Tibial artery (tissue), 4 donors: ENCODE data around the gene SAYSD1.

Experiments
- DNase-seq, 2 donors: peaks; one replicate each; pipeline ENCODE4 v3.0.0-alpha.2; 2019
- H3K27ac ChIP-seq, 2 donors: fragments of 200-600 bp; sonication (generic) in 1 of 2; 1 replicate in 1 of 2; 2 replicates in 1 of 2; pipeline ENCODE4 v1.5.1; 2018 to 2019; ENCODE audit warnings: mild to moderate bottlenecking in 1 of 2
- H3K27me3 ChIP-seq, 2 donors: fragments of 200-600 bp; sonication (generic) in 1 of 2; one replicate each; pipeline versions ENCODE4 v1.5.1 to v1.6.0; 2016 to 2019
- H3K36me3 ChIP-seq, 3 donors: fragments of 200-600 bp; sonication (generic) in 2 of 3; one replicate each; pipeline ENCODE4 v1.5.1; 2016 to 2019; ENCODE audit warnings: mild to moderate bottlenecking in 2 of 3
- H3K4me1 ChIP-seq, 4 donors: fragments of 200-600 bp; sonication (generic) in 2 of 4; 1 replicate in 3 of 4; 2 replicates in 1 of 4; pipeline ENCODE4 v1.5.1; 2016 to 2019
- H3K4me3 ChIP-seq, 2 donors: fragments of 200-600 bp; sonication (generic) in 1 of 2; 1 replicate in 1 of 2; 2 replicates in 1 of 2; pipeline ENCODE4 v1.5.1; 2018 to 2019; ENCODE audit warnings: mild to moderate bottlenecking in 2 of 2
- H3K9me3 ChIP-seq, 3 donors: fragments of 200-600 bp; sonication (generic) in 1 of 3; one replicate each; pipeline ENCODE4 v1.5.1; 2016 to 2019
- intact Hi-C: fragments of 100-400 bp; cut with DNase I; formaldehyde crosslinking; loops from one replicate; pipeline ENCODE4 v1.15.0; 2023; ENCODE audit warnings: low total_unique reads
- TF ChIP-seq, protein P1 (sequence below), 2 experiments: fragments of 200-600 bp in 1 of 2; fragments of 450-650 bp in 1 of 2; IDR thresholded peaks; one replicate each; pipeline ENCODE4 v1.5.1; 2017 to 2019; ENCODE audit warnings: antibody characterized with exemption in 2 of 2, mild to moderate bottlenecking in 1 of 2, moderate library complexity in 1 of 2

The SAYSD1 gene

DNA sequence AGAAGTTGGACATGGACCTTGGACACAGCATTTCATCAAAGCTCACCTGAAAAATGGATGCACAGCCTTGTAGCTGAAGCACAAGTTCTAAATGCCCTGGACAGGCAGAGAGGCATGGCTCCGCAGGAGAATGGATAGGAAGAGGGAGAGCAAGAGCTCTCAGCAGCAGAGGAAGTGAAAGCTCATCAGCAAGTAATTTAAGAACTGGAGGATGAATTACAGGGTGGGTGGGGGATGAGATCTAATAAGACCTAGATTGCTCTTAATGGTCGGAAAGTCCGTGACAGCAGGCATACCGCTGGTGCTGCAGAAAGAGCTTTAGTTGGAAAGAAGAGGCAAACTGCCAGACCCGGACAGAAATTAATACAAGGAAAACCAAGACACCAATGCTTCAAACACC is 37.3 kb upstream of the SAYSD1 start:
- intact Hi-C loops: no loop called here
- Histone ChIP-seq H3K27ac (no peak overlapping the region), H3K36me3 (no peaks in the 10 kb centered on the region), H3K27me3 (peaks cover 0 to 18% of the 10 kb centered on the region in 2 donors), H3K9me3 (no peaks in the 10 kb centered on the region), H3K4me1 (no peaks in the 10 kb centered on the region), H3K4me3 (no peak overlapping the region)
- TF ChIP-seq, protein P1, sequence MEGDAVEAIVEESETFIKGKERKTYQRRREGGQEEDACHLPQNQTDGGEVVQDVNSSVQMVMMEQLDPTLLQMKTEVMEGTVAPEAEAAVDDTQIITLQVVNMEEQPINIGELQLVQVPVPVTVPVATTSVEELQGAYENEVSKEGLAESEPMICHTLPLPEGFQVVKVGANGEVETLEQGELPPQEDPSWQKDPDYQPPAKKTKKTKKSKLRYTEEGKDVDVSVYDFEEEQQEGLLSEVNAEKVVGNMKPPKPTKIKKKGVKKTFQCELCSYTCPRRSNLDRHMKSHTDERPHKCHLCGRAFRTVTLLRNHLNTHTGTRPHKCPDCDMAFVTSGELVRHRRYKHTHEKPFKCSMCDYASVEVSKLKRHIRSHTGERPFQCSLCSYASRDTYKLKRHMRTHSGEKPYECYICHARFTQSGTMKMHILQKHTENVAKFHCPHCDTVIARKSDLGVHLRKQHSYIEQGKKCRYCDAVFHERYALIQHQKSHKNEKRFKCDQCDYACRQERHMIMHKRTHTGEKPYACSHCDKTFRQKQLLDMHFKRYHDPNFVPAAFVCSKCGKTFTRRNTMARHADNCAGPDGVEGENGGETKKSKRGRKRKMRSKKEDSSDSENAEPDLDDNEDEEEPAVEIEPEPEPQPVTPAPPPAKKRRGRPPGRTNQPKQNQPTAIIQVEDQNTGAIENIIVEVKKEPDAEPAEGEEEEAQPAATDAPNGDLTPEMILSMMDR (IDR thresholded peaks at IDR 0.05): no peak
- DNase-seq: no peak

DNA sequence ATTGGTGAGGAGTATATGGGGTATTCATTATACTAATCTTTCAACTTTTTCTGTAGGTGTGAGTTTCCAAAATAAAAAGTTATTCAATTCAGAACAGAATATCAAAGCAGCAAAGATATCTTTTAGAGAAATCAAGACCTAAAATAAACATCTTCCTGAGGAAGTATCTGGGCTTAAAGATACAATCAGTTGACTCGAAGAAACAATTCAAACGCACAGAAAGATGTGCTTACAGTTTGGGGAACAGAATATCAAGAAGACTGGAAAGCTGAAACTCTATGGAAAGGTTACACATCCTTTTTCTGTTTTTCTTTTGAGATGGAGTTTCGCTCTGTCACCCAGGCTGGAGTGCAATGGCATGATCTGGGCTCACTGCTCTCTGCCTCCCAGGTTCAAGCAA is 36.2 kb upstream of the SAYSD1 start:
- TF ChIP-seq, protein P1 (IDR thresholded peaks at IDR 0.05): no peak
- no peaks in the 10 kb centered on the region for H3K4me1 ChIP-seq
- H3K27ac ChIP-seq: no peak overlapping the region
- no peak overlapping the region for H3K4me3 ChIP-seq
- peaks cover 0 to 12% of the 10 kb centered on the region in 2 donors for H3K27me3 ChIP-seq
- no peaks in the 10 kb centered on the region for H3K36me3 ChIP-seq
- DNase-seq: no peak
- no peaks in the 10 kb centered on the region for H3K9me3 ChIP-seq
- intact Hi-C loops: no loop called here

DNA sequence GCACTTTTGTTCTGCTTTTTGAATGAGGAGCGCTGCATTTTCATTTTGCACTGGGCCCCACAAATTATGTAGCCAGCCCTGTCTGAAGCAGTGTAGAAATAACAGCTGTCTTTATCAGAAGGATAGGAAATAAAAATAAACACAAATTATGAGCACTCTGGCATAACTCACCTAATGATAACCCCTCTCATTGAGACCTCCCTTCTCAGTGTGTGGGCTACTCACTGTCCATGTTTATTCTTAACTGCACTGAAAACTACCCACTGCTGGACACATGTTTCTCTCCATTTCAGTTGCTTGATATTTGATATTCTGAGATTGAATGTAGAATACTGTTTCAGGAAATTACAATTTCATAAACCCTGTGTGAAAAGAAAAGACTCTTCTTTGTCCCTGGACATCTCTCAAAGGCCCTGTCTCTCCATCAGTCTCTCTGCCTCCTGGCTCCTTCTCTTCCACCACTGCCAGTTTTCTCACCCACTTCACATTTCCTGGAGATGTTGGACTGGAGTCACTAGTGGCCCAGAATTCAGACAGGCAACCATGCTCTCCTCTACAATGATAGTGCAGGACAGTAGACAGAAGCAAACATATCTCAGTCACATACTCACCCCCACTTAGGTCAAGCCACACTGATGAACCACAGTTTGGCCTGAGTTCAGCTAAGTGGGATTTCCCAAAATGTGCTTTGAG is 29.6 kb upstream of the SAYSD1 start:
- intact Hi-C loops: no loop called here
- no peak for DNase-seq
- H3K4me1 ChIP-seq: no peaks in the 10 kb centered on the region

DNA sequence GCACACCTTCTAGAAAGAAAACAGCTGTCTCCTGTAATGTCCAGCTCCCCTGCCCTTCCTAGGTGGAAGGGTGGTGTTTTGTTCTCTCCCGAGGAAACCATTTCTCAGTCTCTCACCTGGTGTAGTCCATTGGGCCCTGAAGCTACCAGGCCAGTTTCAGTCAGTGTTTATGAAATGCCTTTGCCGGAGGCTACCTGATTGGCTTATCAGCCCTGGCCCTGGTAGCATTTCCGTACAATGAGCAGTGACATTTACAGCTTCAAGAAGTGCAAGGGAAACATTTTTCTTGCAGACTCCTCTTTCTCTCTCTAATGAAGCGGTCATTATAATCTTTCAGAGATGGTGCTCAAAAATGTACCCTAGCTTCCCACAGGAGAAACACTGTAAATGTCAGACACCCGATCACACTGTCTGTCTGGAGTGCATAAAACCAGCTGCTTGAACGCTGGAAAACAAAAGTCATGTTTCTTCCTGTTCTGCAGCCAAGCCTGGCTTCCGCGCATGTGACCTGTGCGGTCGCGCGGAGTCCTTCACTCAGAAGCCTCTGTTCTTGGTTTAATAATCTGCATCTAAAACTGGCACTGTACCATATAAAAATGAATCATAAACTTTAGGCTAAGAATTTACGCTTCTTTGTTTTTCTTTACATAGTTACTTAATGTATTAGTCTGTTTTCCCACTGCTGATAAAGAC is 28.4 kb upstream of the SAYSD1 start:
- Histone ChIP-seq H3K27ac (no peak overlapping the region), H3K27me3 (peaks cover 0 to 5% of the 10 kb centered on the region in 2 donors), H3K36me3 (no peaks in the 10 kb centered on the region), H3K4me1 (no peaks in the 10 kb centered on the region), H3K9me3 (peaks cover 0 to 7% (median 6%) of the 10 kb centered on the region in 3 donors), H3K4me3 (no peak overlapping the region)
- DNase-seq: no peak
- intact Hi-C loops: no loop called here
- TF ChIP-seq, protein P1 (IDR thresholded peaks at IDR 0.05): no peak

More for the DNA sequence above, 29.6 kb upstream of the SAYSD1 start:
- Histone ChIP-seq H3K27ac (no peak overlapping the region), H3K36me3 (no peaks in the 10 kb centered on the region), H3K9me3 (no peaks in the 10 kb centered on the region), H3K4me3 (no peak overlapping the region), H3K27me3 (peaks cover 0 to 9% of the 10 kb centered on the region in 2 donors)
- TF ChIP-seq, protein P1 (IDR thresholded peaks at IDR 0.05): no peak

- no peak overlapping the region for H3K4me3 ChIP-seq
- H3K36me3 ChIP-seq: no peaks in the 10 kb centered on the region
- no peak for DNase-seq
- H3K9me3 ChIP-seq: peaks cover 0 to 16% (median 7%) of the 10 kb centered on the region in 3 donors
- no peak overlapping the region for H3K27ac ChIP-seq
- intact Hi-C loops: no loop called here
- H3K27me3 ChIP-seq: no peaks in the 10 kb centered on the region
- TF ChIP-seq, protein P1 (IDR thresholded peaks at IDR 0.05): no peak
- H3K4me1 ChIP-seq: no peaks in the 10 kb centered on the region
These were observed 25.7 kb upstream of the SAYSD1 start for GRCh38 chr6:39140556-39141167.
